GM21526 (cell line): Measurements from ENCODE around the gene SKP1.
A peak's percentile ranks its signal among the peaks of the same experiment; 100 is the strongest.
"Not testable (repeated sequence)": the region's sequence is repeated elsewhere in the genome, so short reads cannot be mapped to it uniquely, and the experiment has no call there.

ENCODE experiments used
- ATAC-seq: cut with Tn5 transposase; IDR thresholded peaks from one replicate; pipeline ENCODE4 v1.9.1; 2021; ENCODE audit warnings: moderate library complexity; ENCODE audit not compliant: unreplicated experiment, low FRiP score

The SKP1 gene

DNA sequence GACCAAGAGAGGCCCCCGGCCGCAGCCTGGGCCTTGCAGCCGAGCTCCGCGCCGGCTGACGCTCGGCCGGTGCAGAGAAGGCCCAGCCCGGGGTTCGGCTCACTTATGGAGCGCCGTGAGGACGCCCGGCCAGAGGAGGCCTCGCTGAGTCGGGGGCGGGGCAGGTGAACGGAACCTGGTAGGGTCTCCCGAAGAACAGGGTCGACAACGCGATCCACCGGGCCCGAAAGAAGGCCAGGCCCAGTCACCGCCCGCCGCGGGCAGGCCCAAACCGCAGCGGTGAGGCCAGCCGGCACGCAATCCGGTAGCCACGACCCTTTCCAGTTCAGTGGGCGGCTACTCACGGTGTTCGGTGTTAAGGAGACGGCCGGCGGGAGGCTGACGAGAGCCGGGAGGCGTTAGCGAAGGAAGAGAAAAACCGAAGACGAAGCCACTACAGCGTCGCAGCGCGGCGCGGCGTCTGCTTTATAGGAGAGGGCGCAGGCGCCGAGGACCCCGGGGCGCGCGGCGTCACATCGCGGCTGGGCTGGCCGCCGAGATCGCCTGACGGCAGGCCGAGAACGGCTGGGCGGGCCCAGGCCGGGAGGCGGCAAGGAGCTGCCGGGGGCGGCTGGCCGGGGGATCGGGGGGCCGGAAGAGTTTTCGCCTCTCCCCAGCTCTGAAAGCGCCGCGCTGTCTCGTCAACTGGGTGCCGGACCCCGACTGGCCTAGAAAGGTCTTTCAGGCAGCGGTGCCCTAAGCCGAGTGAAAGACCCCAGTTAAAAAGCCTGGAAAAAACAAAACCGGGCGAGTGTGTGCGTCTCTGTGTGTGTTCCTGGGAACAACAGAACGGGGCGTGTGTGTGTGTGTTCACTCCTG is at the start of gene SKP1:
SKP1 (minus strand) TSS at position 440 of the 858 bp plus-strand sequence. CDS start 2,928 bp downstream, outside the sequence.
- ATAC-seq = peak; percentile 70

DNA sequence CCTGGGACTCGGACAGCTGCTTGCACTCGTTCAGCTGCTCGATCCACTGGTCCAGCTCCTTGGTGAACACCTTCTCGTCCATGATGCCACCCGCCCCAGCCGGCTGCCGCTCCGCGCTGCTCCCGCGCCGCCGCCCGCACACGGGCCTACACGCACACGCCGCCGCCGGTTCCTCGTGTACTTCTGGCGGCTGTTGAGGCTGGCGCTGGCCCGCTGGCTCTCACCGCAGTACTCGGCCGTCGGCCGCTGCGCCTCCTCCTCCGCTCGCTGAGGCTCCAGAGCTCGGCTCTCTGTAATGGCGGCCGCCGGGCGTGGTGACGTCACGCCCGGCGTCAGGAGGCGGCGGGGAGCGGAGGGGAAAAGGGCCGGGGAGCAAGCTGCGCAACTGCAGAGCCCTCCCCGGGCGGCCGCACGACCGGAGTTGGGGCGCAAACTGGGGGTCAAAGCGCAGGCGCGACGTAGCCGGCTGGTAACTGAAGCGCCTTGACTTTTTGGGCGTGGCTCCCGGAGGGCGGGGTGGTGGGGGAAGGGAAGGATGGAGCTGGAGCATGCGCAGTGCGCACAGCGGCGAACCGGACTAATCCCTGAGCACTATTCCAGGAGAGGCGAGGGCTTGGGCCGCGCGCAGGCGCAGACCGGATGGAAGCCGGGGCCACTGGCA is 49.2 kb upstream of the SKP1 start, which contains the start of gene PPP2CA:
PPP2CA (minus strand) TSS at position 294 of the 661 bp plus-strand sequence; CDS start at position 82, 212 bp downstream.
- ATAC-seq = peak; percentile 75

- peak; percentile 28 for ATAC-seq
Measured at GRCh38 chr5:134224888-134225779, 48.4 kb upstream of the SKP1 start.

GRCh38 chr5:134223406-134224248 is 46.9 kb upstream of the SKP1 start:
- no peak for ATAC-seq

GRCh38 chr5:134221690-134222089 is 44.9 kb upstream of the SKP1 start:
- not testable (repeated sequence) for ATAC-seq

- ATAC-seq = no peak
Measured at GRCh38 chr5:134215757-134216156, 39.0 kb upstream of the SKP1 start.

DNA sequence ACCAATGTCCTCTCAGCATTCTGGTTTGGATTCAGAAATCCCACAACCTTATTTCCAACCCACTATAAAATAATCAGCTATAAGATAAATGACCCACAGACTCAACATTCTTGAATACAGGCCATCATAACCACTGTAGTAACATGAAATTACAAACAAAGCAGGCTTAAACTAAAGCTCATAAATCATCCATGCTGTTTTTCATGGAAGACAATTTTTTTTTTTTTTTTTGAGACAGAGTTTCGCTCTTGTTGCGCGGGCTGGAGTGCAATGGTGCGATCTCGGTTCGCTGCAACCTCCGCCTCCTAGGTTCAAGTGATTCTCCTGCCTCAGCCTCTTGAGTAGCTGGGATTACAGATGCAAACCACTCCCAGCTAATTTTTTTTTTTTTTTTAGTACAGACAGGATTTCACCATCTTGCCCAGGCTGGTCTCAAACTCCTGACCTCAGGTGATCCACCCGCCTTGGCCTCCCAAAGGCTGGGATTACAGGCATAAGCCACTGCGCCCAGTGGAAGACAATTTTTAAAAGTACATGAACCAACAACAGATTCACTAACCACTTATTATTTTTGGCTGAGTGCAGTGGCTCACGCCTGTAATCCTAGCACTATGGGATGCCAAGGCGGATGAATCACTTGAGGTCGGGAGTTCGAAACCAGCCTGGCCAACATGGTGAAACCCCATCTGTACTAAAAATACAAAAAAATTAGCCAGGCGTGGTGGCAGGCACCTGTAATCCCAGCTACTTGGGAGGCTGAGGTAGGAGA is 34.7 kb upstream of the SKP1 start:
- ATAC-seq = not testable (repeated sequence)

DNA sequence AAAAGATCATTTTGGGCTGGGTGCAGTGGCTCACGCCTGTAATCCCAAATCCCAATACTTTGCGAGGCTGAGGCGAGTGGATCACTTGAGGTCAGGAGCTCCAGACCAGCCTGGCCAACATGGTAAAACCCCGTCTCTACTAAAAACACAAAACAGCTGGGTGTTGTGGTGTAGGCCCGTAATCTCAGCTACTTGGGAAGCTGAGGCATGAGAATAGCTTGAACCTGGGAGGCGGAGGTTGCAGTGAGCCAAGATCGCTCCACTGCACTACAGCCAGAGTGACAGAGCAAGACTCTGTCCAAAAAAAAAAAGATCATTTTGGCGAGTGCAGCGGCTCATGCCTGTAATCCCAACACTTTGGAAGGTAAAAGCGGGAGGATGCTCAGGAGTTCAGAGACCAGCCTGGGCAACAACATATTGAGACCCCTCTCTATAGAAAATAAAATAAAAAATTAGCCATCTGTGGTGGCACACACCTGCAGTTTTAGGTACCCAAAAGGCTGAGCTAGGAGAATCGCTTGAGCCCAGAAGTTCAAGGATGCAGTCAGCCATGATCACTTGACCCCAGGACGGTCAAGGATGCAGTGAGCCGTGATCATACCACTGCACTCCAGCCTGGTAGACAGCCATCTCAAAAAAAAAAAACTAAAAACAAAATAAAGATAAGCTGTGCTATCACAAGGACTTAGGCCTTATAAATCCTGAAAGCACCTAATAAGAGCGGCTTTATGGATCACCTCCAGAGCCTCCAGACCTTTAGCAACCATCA is 32.9 kb upstream of the SKP1 start:
- ATAC-seq = no peak

- ATAC-seq = no peak
Measured at GRCh38 chr5:134207696-134208095, 30.9 kb upstream of the SKP1 start.

DNA sequence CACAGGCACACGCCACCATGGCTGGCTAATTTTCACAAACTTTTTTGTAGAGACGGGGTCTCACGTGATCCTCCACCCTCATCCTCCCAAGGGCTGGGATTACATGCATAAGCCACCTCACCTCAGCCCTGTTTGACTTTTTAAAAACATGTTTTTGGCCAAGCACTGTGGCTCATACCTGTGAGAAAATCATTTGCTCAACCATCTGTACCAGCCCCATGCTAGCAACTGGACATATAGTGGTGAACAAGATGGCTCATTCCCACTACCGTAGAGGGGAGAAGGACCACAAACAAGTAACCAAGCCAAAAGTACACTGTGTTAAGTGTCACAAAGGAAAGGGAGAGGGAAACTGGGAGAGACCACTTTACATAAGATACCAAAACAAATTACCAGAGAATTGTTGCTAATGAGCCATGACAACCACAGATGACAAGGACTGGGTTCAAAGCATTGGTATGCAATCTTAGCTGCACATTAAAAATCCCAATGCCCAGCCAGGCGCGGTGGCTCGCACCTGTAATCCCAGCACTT is 29.9 kb upstream of the SKP1 start:
- no peak for ATAC-seq

GRCh38 chr5:134204575-134204974 is 27.8 kb upstream of the SKP1 start:
- no peak for ATAC-seq

DNA sequence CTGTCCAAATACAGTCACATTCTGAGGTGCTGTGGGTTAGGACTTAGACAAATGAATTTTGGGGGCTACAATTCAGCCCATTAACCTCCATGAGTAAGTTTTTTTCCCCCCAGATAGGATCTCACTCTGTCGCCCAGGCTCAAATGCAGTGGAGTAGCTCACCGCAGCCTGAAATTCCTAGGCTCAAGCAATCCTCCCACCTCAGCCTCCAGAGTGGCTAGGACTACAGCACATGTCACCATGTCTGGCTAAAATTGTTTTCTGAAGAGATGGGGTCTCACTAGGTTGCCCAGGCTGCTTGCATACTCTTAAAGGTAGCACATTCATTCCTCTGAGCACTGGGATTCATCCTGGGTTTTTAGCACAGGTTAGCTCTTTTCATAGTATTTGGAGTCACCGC is 26.9 kb upstream of the SKP1 start:
- no peak for ATAC-seq

DNA sequence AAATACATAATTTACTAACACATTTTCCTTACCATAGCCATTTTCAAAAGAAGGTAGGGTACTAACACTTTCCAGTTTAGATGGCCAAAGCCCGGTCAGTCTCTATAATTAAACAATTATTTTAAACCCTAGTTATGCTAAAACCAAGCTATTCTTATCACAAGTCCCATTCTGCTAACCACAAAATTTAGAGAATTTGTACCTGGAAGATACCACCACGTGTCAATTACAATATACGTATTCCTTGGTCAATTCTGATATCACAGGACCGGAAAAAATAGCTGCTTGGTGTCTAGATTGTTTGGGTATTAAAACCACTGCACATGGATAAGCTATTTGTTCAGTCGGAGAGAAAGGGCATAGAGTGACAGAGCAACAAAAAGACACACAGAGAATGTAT is 18.9 kb upstream of the SKP1 start:
- no peak for ATAC-seq

DNA sequence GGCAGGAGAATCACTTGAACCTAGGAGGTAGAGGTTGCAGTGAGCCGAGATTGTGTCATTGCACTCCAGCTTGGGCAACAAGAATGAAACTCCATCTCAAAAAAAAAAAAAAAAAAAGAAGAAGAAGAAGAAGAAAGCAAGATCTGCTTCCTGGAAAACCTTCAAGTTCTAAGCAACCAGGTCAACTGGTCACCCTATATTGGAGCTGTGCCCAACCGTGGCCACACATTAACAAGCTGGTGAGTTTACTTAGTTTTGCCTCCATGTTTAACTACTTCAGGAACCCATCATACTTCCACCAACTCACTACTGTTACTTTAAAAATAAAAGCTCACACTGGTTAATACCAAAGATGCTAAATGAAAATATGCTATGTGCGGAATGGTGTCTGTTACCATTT is 12.3 kb upstream of the SKP1 start:
- ATAC-seq = no peak

GRCh38 chr5:134188092-134188491 is 11.3 kb upstream of the SKP1 start:
- no peak for ATAC-seq

- ATAC-seq = no peak
Measured at GRCh38 chr5:134184155-134185135, 7.7 kb upstream of the SKP1 start.

DNA sequence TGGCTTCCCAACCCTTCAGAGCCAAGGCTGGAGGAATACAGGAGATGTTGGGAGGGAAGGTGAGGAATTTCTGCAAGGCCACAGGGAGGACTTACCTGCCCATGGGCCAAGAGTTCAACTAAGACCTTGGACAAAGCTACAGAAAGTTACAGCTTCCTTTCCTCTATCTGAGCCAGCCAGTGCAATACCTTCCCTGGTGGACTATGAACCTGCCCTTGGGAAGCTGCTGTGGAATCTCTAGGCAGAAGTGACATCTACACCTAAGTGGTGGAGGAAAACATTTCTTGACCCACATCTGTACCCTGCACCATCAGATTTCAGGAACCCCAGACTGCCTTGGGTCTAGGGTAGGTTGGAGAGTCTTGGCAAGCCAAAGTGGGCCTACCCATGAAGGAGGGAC is 6.7 kb upstream of the SKP1 start:
- ATAC-seq = no peak
